ENCODE measurements around the gene LIPM. TPM values are rescaled to one million over a fixed set of nuclear protein-coding genes. Genes with fewer than 3 reads are reported as not detected.
A peak's percentile ranks its signal among the peaks of the same experiment; 100 is the strongest.

The LIPM gene
- total and polyA plus RNA-seq, 2 experiments from 2014 or later = not detected

DNA sequence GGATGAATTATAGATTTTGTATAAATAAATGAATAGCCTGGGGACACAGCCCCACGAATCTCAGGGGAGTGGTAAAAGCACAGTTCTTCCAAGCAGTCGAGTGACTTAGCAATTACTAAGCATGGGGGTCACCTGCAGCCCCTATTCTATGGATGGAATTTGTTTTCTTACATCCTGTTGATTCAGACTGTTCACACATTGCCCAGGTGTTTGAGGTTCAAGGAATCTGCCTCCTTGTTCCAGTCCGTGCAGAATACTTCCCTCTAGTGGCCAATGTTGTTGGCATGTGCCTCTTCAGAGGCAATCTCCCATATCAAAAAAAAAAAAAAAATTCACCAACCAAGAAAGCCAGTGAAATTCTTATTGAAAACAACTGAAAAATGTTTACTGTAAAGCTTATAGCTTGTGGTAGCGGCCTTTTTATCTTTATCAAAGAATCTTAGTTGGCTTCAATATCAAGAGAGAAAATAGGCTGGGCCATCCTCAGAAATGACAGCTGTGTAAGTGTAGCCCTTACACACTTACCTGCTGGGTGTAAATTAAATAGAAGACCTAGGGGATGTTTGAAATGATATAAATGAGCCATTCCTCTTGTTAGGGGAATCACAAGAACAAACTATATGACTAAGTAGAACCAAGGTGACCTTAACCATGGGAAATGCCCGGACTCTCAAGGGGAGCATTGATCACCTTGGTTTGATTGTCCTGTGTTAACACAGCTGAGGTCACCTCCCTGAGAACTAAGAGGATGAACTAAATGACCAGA, 7.8 kb downstream of the LIPM start:
- no peaks in the 10 kb centered on the region for H3K9me3 ChIP-seq (ENCODE audit: low read depth)
- no peak overlapping the region for H3K27ac ChIP-seq
- TF ChIP-seq CTCF (IDR thresholded peaks at IDR 0.05; ENCODE audit: low read depth, low read length) = peak; percentile 86
- no peak overlapping the region for H3K4me3 ChIP-seq
- no peaks in the 10 kb centered on the region for H3K36me3 ChIP-seq
- DNase-seq (ENCODE audit: low read depth in 1 of 2, low spot score in 1 of 2) = peak; percentile 69 to 82
- no peaks in the 10 kb centered on the region for H3K4me1 ChIP-seq (ENCODE audit: low read depth)
- H3K27me3 ChIP-seq = no peaks in the 10 kb centered on the region

- DNase-seq (ENCODE audit: low read depth in 1 of 2, low spot score in 1 of 2) = no peak
- Histone ChIP-seq H3K4me1 (ENCODE audit: low read depth) (no peaks in the 10 kb centered on the region), H3K27ac (no peak overlapping the region), H3K27me3 (no peaks in the 10 kb centered on the region), H3K9me3 (ENCODE audit: low read depth) (no peaks in the 10 kb centered on the region), H3K36me3 (no peaks in the 10 kb centered on the region), H3K4me3 (no peak overlapping the region)
- TF ChIP-seq CTCF (IDR thresholded peaks at IDR 0.05; ENCODE audit: low read depth, low read length) = no peak
Observed at GRCh38 chr10:88813200-88813599, 10.7 kb downstream of the LIPM start.

- no peak for TF ChIP-seq CTCF (IDR thresholded peaks at IDR 0.05; ENCODE audit: low read depth, low read length)
- Histone ChIP-seq H3K27me3 (no peaks in the 10 kb centered on the region), H3K4me3 (no peak overlapping the region), H3K4me1 (ENCODE audit: low read depth) (no peaks in the 10 kb centered on the region), H3K9me3 (ENCODE audit: low read depth) (no peaks in the 10 kb centered on the region), H3K36me3 (no peaks in the 10 kb centered on the region), H3K27ac (no peak overlapping the region)
- DNase-seq (ENCODE audit: low read depth in 1 of 2, low spot score in 1 of 2) = peak in 1 of 2 donors; percentile 80
Observed at GRCh38 chr10:88819290-88819689, 16.8 kb downstream of the LIPM start.

DNA sequence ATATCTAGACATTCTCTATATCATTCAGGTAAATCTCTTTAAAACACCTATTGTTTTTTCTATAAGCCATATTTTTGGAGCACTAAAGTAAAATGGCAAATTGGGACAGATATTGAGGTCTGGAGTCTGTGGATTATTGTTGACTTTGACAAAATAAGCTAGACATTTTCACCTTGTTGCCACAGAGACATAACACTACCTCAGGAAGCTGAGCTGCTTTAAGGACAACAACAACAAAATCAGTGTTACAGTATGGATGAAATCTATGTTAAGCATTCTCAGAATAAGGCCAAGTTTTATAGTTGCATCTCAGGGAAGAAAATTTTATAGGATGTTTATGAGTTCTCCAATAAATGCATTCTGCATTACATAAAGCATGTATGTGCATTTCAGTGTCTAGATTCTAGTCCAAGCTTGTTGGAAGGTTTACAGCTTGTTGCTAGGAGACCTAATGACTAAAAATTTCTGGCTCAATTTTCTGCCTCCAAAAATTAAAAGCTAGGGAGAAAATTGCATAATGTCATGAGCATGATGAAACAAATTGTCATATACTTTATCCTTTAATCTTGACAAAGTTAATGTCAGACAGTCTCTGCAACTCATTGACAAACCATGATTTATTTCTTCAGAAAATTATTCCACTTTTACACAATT, 18.3 kb downstream of the LIPM start:
- no peak for TF ChIP-seq CTCF (IDR thresholded peaks at IDR 0.05; ENCODE audit: low read depth, low read length)
- H3K27me3 ChIP-seq = no peaks in the 10 kb centered on the region
- no peaks in the 10 kb centered on the region for H3K36me3 ChIP-seq
- no peaks in the 10 kb centered on the region for H3K4me1 ChIP-seq (ENCODE audit: low read depth)
- H3K4me3 ChIP-seq = no peak overlapping the region
- H3K27ac ChIP-seq = no peak overlapping the region
- no peaks in the 10 kb centered on the region for H3K9me3 ChIP-seq (ENCODE audit: low read depth)
- DNase-seq (ENCODE audit: low read depth in 1 of 2, low spot score in 1 of 2) = peak in 1 of 2 donors; percentile 88

DNA sequence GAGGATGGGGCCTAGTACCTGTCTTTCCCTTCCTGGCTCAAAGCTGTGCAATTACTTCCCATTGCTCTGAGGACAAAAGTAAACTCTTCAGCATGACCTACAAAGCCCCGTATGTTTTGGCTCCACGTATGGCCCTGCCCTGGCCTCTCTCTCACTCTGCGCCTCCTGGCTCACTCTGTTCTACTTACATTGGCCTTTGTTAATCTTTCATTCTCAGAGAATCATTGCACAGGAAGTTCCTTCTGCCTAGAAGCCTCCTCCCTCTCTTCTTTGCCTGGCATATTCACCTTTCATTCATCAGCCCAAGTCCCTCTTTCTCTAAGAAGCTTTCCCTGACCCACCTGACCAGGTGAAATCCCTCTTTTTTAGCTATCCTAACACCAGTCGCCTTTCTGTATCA, 23.9 kb downstream of the LIPM start:
- H3K27ac ChIP-seq = no peak overlapping the region
- H3K27me3 ChIP-seq = no peaks in the 10 kb centered on the region
- no peak for DNase-seq (ENCODE audit: low read depth in 1 of 2, low spot score in 1 of 2)
- TF ChIP-seq CTCF (IDR thresholded peaks at IDR 0.05; ENCODE audit: low read depth, low read length) = no peak
- no peak overlapping the region for H3K4me3 ChIP-seq
- H3K4me1 ChIP-seq (ENCODE audit: low read depth) = no peaks in the 10 kb centered on the region
- no peaks in the 10 kb centered on the region for H3K9me3 ChIP-seq (ENCODE audit: low read depth)
- H3K36me3 ChIP-seq = no peaks in the 10 kb centered on the region

All from cardiac muscle cell (in vitro differentiated cells and primary cell).